Fibroblast of lung (primary cell): ENCODE measurements around the gene USP6NL. TPM values are rescaled to one million over a fixed set of nuclear protein-coding genes. Genes with fewer than 3 reads are reported as not detected.

Experiments used
- DNase-seq, 2 donors: peaks; one replicate each; pipeline versions ENCODE4 v3.0.0 to v3.0.0-alpha.2; 2010; ENCODE audit warnings: low read depth in 2 of 2
- H2AFZ ChIP-seq: 2 replicates; pipeline ENCODE4 v1.5.1; 2012; ENCODE audit warnings: low read length, control low read depth, inconsistent platforms
- H3K27ac ChIP-seq: 2 replicates; pipeline ENCODE4 v1.5.1; 2011; ENCODE audit warnings: low read length, control low read depth; ENCODE audit not compliant: insufficient read depth
- H3K27me3 ChIP-seq: 2 replicates; pipeline ENCODE4 v1.5.1; 2011; ENCODE audit warnings: mild to moderate bottlenecking, low read length; ENCODE audit not compliant: control insufficient read depth, insufficient read depth
- H3K36me3 ChIP-seq: 2 replicates; pipeline ENCODE4 v1.5.1; 2011; ENCODE audit warnings: low read length; ENCODE audit not compliant: control insufficient read depth, insufficient read depth
- H3K4me1 ChIP-seq: 2 replicates; pipeline ENCODE4 v1.5.1; 2011; ENCODE audit warnings: low read length; ENCODE audit not compliant: control insufficient read depth, insufficient read depth; ENCODE audit errors: extremely low read depth
- H3K4me2 ChIP-seq: 2 replicates; pipeline ENCODE4 v1.5.1; 2011; ENCODE audit warnings: low read length, control low read depth; ENCODE audit not compliant: insufficient read depth; ENCODE audit errors: extremely low read depth
- H3K4me3 ChIP-seq, 4 experiments: fragments of 200-600 bp in 1 of 4; sonication (generic) in 1 of 4; replicated peaks in 1 of 4; 2 replicates each; pipeline ENCODE4 v1.5.1; 2011 to 2016; ENCODE audit warnings: low read length in 4 of 4, low read depth in 3 of 4, mild to moderate bottlenecking in 3 of 4, control low read depth in 2 of 4, inconsistent platforms in 1 of 4, mixed read lengths in 1 of 4; ENCODE audit not compliant: insufficient read depth in 1 of 4; ENCODE audit errors: control extremely low read depth in 1 of 4
- H3K79me2 ChIP-seq: 2 replicates; pipeline ENCODE4 v1.5.1; 2012; ENCODE audit warnings: mild to moderate bottlenecking, low read length, inconsistent platforms; ENCODE audit not compliant: control insufficient read depth, insufficient read depth
- H3K9ac ChIP-seq: 2 replicates; pipeline ENCODE4 v1.5.1; 2011; ENCODE audit warnings: mild to moderate bottlenecking, low read length, control low read depth; ENCODE audit not compliant: insufficient read depth
- H3K9me3 ChIP-seq: 2 replicates; pipeline ENCODE4 v1.5.1; 2012; ENCODE audit warnings: low read depth, low read length; ENCODE audit not compliant: control insufficient read depth, insufficient read depth
- H4K20me1 ChIP-seq: 2 replicates; pipeline ENCODE4 v1.5.1; 2011; ENCODE audit warnings: low read length; ENCODE audit not compliant: control insufficient read depth, insufficient read depth; ENCODE audit errors: extremely low read depth
- EZH2 ChIP-seq: IDR thresholded peaks from 2 replicates; pipeline ENCODE4 v1.5.1; 2012; ENCODE audit warnings: low read length, control low read depth, mild to moderate bottlenecking; ENCODE audit errors: missing control alignments
- polyA plus RNA-seq, 2 donors: library from polyadenylated mRNA; depleted of rRNA in 1 of 2; stranded (reverse) in 1 of 2; unstranded in 1 of 2; fragments of >200 nt; gene quantifications; 2 replicates each; pipeline ENCODE4 v1.2.1, GENCODE V29; 2011 to 2012; ENCODE audit warnings: missing spikeins in 1 of 2
- total RNA-seq: library from RNA; depleted of rRNA; stranded (reverse); fragments of >200 nt; gene quantifications from 2 replicates; pipeline ENCODE4 v1.2.1, GENCODE V29; 2014
- TF ChIP-seq, protein P1 (sequence below), 2 donors: IDR thresholded peaks in 1 of 2; conservative IDR thresholded peaks in 1 of 2; 1 replicate in 1 of 2; 2 replicates in 1 of 2; pipeline ENCODE4 v1.5.1; 2011 to 2012; ENCODE audit warnings: low read length in 2 of 2, control low read depth in 1 of 2, inconsistent platforms in 1 of 2, low read depth in 1 of 2, mild to moderate bottlenecking in 1 of 2

Gene USP6NL
- total and polyA plus RNA-seq, 2 donors (not counting 1 experiment from before 2014, with no cell fraction given) = 8.9 to 13.4 TPM

DNA sequence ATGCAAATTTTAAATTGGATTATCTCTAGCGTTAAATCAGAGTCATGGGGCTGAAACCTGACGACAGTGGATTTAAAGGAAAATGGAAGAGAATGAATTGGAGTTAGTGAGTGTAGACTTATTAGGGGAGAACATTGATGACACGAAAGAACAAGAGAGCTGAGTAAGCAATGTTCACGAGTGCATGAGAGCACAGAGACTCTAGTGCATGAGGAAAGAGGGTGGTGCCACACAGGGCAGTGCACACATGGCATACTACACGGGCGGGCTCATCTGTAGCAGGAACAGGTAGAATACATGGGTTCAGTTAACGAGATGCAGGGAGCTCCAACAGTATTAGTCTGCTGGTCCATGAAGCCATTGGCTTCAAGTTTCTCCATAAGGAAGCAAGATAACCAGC is 53.9 kb downstream of the USP6NL start:
- DNase-seq = no peak
- Histone ChIP-seq H3K9ac (no peak overlapping the region), H3K79me2 (no peaks in the 10 kb centered on the region), H3K36me3 (no peaks in the 10 kb centered on the region), H4K20me1 (no peaks in the 10 kb centered on the region), H3K4me2 (no peak overlapping the region), H2AFZ (no peak overlapping the region), H3K4me1 (peaks cover 3% of the 10 kb centered on the region), H3K4me3 (no peak overlapping the region), H3K9me3 (no peaks in the 10 kb centered on the region), H3K27ac (no peak overlapping the region), H3K27me3 (no peaks in the 10 kb centered on the region)
- TF ChIP-seq EZH2 = no peak
- TF ChIP-seq, protein P1, sequence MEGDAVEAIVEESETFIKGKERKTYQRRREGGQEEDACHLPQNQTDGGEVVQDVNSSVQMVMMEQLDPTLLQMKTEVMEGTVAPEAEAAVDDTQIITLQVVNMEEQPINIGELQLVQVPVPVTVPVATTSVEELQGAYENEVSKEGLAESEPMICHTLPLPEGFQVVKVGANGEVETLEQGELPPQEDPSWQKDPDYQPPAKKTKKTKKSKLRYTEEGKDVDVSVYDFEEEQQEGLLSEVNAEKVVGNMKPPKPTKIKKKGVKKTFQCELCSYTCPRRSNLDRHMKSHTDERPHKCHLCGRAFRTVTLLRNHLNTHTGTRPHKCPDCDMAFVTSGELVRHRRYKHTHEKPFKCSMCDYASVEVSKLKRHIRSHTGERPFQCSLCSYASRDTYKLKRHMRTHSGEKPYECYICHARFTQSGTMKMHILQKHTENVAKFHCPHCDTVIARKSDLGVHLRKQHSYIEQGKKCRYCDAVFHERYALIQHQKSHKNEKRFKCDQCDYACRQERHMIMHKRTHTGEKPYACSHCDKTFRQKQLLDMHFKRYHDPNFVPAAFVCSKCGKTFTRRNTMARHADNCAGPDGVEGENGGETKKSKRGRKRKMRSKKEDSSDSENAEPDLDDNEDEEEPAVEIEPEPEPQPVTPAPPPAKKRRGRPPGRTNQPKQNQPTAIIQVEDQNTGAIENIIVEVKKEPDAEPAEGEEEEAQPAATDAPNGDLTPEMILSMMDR (conservative IDR thresholded peaks at IDR 0.05 in 1 of 2, IDR thresholded peaks at IDR 0.05 in 1 of 2; ENCODE audit: low read depth in 1 of 2, low read length in 2 of 2) = no peak

DNA sequence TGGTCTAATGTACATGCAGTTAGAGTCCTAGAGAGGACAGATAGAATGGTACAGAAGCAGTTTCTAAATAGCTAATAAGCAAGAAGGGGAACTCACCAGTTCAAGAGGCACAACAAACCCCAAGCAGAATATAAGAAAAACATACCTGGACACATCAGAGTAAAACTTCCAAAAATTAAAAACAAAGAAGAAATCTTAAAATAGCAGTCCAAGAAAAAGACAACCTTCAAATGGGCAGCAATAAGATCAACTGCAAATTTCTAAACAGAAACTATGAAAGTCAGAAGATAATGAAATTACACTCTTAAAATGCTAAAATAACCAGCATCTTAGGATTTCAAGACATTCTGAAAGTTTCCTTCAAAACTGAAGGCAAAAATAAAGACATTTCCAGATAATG is 55.9 kb downstream of the USP6NL start:
- no peak overlapping the region for H3K4me3 ChIP-seq
- peaks cover 8% of the 10 kb centered on the region for H3K4me1 ChIP-seq
- no peak overlapping the region for H3K9ac ChIP-seq
- no peaks in the 10 kb centered on the region for H3K36me3 ChIP-seq
- no peaks in the 10 kb centered on the region for H3K9me3 ChIP-seq
- no peak overlapping the region for H3K4me2 ChIP-seq
- H2AFZ ChIP-seq = no peak overlapping the region
- no peak for DNase-seq
- no peaks in the 10 kb centered on the region for H4K20me1 ChIP-seq
- peaks cover 3% of the 10 kb centered on the region for H3K79me2 ChIP-seq
- TF ChIP-seq, protein P1 (conservative IDR thresholded peaks at IDR 0.05 in 1 of 2, IDR thresholded peaks at IDR 0.05 in 1 of 2; ENCODE audit: low read depth in 1 of 2, low read length in 2 of 2) = no peak
- TF ChIP-seq EZH2 = no peak
- H3K27me3 ChIP-seq = no peaks in the 10 kb centered on the region
- H3K27ac ChIP-seq = no peak overlapping the region

DNA sequence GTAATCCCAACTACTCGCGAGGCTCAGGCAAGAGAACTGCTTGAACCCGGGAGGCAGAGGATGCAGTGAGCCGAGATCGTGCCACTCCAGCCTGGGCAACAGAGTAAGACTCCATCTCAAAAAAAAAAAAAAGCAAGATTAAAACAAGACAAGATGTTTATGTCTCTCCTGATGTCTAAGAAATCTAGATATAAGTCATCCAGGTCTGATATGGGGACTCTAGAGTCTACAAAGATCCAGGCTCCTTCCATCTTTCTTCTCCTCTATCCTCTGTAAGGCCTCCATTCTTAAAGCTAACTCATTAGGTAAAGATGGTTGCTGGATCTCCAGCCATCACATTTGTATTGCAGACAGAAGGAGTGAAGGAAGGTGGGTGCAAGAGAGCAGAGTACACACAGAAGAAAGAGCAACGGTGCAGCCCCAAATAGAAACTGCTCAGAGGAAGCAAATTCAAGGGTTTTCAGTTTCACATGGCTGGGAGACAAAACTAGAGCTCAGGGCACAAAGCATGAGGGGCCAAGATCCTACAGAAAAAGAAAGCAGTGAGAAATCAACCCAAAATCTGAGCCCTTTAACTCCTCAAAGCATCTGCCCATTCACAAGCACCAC is 57.6 kb downstream of the USP6NL start:
- Histone ChIP-seq H3K36me3 (no peaks in the 10 kb centered on the region), H4K20me1 (no peaks in the 10 kb centered on the region), H3K4me3 (no peak overlapping the region), H3K79me2 (peaks cover 3% of the 10 kb centered on the region), H3K4me1 (peaks cover 8% of the 10 kb centered on the region), H3K4me2 (no peak overlapping the region), H3K27ac (no peak overlapping the region), H3K9ac (no peak overlapping the region), H3K9me3 (no peaks in the 10 kb centered on the region), H3K27me3 (no peaks in the 10 kb centered on the region), H2AFZ (no peak overlapping the region)
- no peak for TF ChIP-seq EZH2
- TF ChIP-seq, protein P1 (conservative IDR thresholded peaks at IDR 0.05 in 1 of 2, IDR thresholded peaks at IDR 0.05 in 1 of 2; ENCODE audit: low read depth in 1 of 2, low read length in 2 of 2) = no peak
- DNase-seq = no peak
